Kidney capillary endothelial cell (primary cell): Measurements from ENCODE around the gene TMEM229B.
A peak's percentile ranks its signal among the peaks of the same experiment; 100 is the strongest.
"Not testable (repeated sequence)": the region's sequence is repeated elsewhere in the genome, so short reads cannot be mapped to it uniquely, and the experiment has no call there.

Experiments used
- DNase-seq: peaks from one replicate; pipeline ENCODE4 v3.0.0-alpha.2; 2018; ENCODE audit warnings: low spot score

Gene TMEM229B

GRCh38 chr14:67453575-67454300 is 34.8 kb downstream of the TMEM229B start:
- no peak for DNase-seq

- not testable (repeated sequence) for DNase-seq
These were observed 36.9 kb downstream of the TMEM229B start for GRCh38 chr14:67451667-67452066.

- DNase-seq: no peak
These were observed 39.4 kb downstream of the TMEM229B start for GRCh38 chr14:67449096-67449495.

- no peak for DNase-seq
These were observed 41.5 kb downstream of the TMEM229B start for GRCh38 chr14:67447033-67447381.

- no peak for DNase-seq
These were observed 42.0 kb downstream of the TMEM229B start for GRCh38 chr14:67446371-67447032.

- peak; percentile 45 for DNase-seq
These were observed 44.1 kb downstream of the TMEM229B start for GRCh38 chr14:67444395-67444794.

GRCh38 chr14:67442139-67442906 is 46.2 kb downstream of the TMEM229B start:
- no peak for DNase-seq

GRCh38 chr14:67441672-67442071 is 46.8 kb downstream of the TMEM229B start:
- DNase-seq: no peak

- DNase-seq: no peak
These were observed 47.3 kb downstream of the TMEM229B start for GRCh38 chr14:67441256-67441655.

- no peak for DNase-seq
These were observed 48.0 kb downstream of the TMEM229B start for GRCh38 chr14:67440513-67440912.

- DNase-seq: no peak
These were observed 49.6 kb downstream of the TMEM229B start for GRCh38 chr14:67438969-67439368.

- DNase-seq: no peak
These were observed 52.3 kb downstream of the TMEM229B start for GRCh38 chr14:67436006-67436866.

- DNase-seq: no peak
These were observed 52.9 kb downstream of the TMEM229B start for GRCh38 chr14:67435603-67436002.

- no peak for DNase-seq
These were observed 56.4 kb downstream of the TMEM229B start for GRCh38 chr14:67432050-67432564.

- no peak for DNase-seq
These were observed 58.9 kb downstream of the TMEM229B start for GRCh38 chr14:67429510-67430205.

GRCh38 chr14:67428501-67429031 is 60.0 kb downstream of the TMEM229B start:
- DNase-seq: no peak

- peak; percentile 76 for DNase-seq
These were observed 61.4 kb downstream of the TMEM229B start for GRCh38 chr14:67426983-67427606.

GRCh38 chr14:67426161-67426560 is 62.4 kb downstream of the TMEM229B start:
- DNase-seq: no peak

- no peak for DNase-seq
These were observed 62.9 kb downstream of the TMEM229B start for GRCh38 chr14:67425608-67426007.

GRCh38 chr14:67424539-67424938 is 64.0 kb downstream of the TMEM229B start:
- no peak for DNase-seq
